BJ (cell line): Measurements from ENCODE around the gene SMYD3. TPM values are rescaled to one million over a fixed set of nuclear protein-coding genes. Genes with fewer than 3 reads are reported as not detected.

Experiments
- CTCF ChIA-PET: fragments of 350-600 bp; formaldehyde crosslinking; extraction: SDS; loops from one replicate; lab custom pipeline; 2021; ENCODE audit warnings: antibody characterized with exemption, inconsistent platforms; lab: Yijun Ruan, JAX
- POLR2A ChIA-PET: fragments of 300-600 bp; sonication (Branson Sonifier 250); formaldehyde crosslinking; extraction: SDS; loops from one replicate; lab custom pipeline; 2021; ENCODE audit warnings: antibody characterized with exemption; lab: Charles Lee
- DNase-seq: peaks from one replicate; pipeline ENCODE4 v3.0.0-alpha.2; 2011; ENCODE audit warnings: low read depth
- H3K27me3 ChIP-seq: 2 replicates; pipeline ENCODE4 v1.6.0; 2011; ENCODE audit warnings: low read length; ENCODE audit not compliant: control insufficient read depth, insufficient read depth
- H3K36me3 ChIP-seq: 2 replicates; pipeline ENCODE4 v1.5.1; 2011; ENCODE audit warnings: low read length; ENCODE audit not compliant: control insufficient read depth, insufficient read depth
- H3K4me3 ChIP-seq: 2 replicates; pipeline ENCODE4 v1.5.1; 2011; ENCODE audit warnings: low read depth, mild to moderate bottlenecking, control low read depth, low read length
- CTCF ChIP-seq: IDR thresholded peaks from 2 replicates; pipeline ENCODE4 v1.5.1; 2011; ENCODE audit warnings: low read depth, mild to moderate bottlenecking, control low read depth, inconsistent platforms, low read length, moderate library complexity; ENCODE audit not compliant: insufficient read depth
- polyA plus RNA-seq: library from polyadenylated mRNA; depleted of rRNA; stranded (reverse); fragments of >200 nt; gene quantifications from 2 replicates; pipeline ENCODE4 v1.2.3, GENCODE V29; 2011

The SMYD3 gene
- polyA plus RNA-seq, 1 experiment = 26.1 TPM

DNA sequence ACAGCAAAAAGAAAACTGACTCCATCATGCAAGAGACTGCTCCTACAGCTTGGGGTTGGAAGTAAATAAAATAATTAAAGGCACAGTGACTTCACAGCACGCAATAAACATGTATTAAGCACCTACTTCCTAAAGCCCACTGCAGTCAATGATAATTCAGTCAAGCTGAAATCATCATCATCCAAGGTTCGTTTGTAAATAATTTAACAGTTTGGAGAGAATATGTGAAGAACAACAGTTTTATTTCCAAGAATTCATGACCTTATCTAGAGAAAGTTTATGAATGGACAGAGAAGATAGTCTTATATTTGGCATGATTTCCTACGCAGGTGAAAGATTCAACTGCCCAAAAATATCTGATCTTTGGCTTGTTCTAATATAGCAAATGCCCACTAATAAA lies 86.8 kb downstream of the SMYD3 start:
- ChIA-PET POLR2A (no interaction called here), CTCF (interaction anchor here (0.6 kb wide), 2 partner anchors 23 to 130 kb away, joined by 3 to 4 read pairs; no protein-coding TSS in a partner anchor)
- TF ChIP-seq CTCF = no peak
- Histone ChIP-seq H3K4me3 (no peak overlapping the region), H3K36me3 (no peaks in the 10 kb centered on the region), H3K27me3 (no peaks in the 10 kb centered on the region)
- no peak for DNase-seq

DNA sequence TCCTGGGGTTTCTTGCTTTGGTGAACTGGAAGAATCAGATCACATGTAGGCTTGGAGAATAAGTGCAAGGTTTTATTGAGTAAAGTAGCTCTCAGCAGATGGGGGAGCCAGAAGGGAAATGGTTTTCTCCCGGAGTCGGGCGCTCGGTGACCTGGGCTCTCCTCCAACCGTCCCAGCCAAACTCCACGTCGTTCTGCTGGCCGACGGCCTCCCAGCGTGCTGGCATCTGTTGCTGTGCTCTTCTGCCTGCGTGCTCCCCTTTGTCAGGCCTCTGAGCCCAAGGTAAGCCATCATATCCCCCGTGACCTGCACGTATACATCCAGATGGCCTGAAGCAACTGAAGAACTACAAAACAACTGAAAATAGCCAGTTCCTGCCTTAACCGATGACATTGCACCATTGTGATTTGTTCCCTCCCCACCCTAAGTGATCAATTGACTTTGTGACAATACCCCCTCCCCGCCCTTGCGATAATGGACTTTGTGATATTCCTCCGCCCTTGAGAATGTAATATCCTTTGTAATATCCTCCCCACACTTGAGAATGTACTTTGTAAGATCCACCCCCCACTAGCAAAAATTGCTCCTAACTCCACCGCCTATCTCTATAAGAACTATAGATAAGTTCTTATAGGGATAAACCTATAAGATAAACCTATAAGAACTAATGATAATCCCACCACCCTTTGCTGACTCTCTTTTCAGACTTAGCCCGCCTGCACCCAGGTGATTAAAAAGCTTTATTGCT lies 88.3 kb downstream of the SMYD3 start:
- ChIA-PET CTCF (no interaction called here), POLR2A (no interaction called here)
- Histone ChIP-seq H3K36me3 (no peaks in the 10 kb centered on the region), H3K27me3 (no peaks in the 10 kb centered on the region), H3K4me3 (no peak overlapping the region)
- TF ChIP-seq CTCF = no peak
- no peak for DNase-seq

- Histone ChIP-seq H3K4me3 (no peak overlapping the region), H3K27me3 (no peaks in the 10 kb centered on the region), H3K36me3 (no peaks in the 10 kb centered on the region)
- CTCF ChIA-PET = no interaction called here
- POLR2A ChIA-PET = no interaction called here
- TF ChIP-seq CTCF = no peak
- DNase-seq = no peak
Measured at GRCh38 chr1:246417813-246418564, 89.1 kb downstream of the SMYD3 start.

- DNase-seq = no peak
- Histone ChIP-seq H3K27me3 (no peaks in the 10 kb centered on the region), H3K4me3 (no peak overlapping the region), H3K36me3 (no peaks in the 10 kb centered on the region)
- CTCF ChIA-PET = no interaction called here
- no peak for TF ChIP-seq CTCF
- POLR2A ChIA-PET = no interaction called here
Measured at GRCh38 chr1:246417152-246417812, 89.8 kb downstream of the SMYD3 start.

DNA sequence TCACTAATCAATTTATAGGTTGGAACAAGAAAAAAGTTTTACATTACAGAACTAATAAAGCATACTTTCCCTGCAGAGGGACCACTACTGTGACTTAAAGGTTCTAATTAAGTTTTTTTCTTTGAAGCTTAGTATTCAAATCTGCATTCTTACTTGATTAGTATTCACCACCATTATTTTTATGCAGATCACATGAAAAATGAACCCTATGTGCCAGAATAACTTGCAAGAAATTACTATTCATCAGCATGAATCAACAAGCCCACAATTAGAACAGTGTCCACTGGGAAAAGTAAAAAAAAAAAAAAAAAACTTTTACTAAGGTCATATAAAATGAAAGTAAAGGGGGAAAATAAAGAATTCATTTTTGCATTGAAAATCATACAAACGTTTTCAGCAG lies 90.8 kb downstream of the SMYD3 start:
- ChIA-PET POLR2A (no interaction called here), CTCF (no interaction called here)
- no peak for TF ChIP-seq CTCF
- no peak for DNase-seq
- H3K4me3 ChIP-seq = no peak overlapping the region
- no peaks in the 10 kb centered on the region for H3K36me3 ChIP-seq
- H3K27me3 ChIP-seq = no peaks in the 10 kb centered on the region
